CD4-positive, alpha-beta memory T cell (primary cell): ENCODE measurements around the gene TPX2. TPM values are rescaled to one million over a fixed set of nuclear protein-coding genes. Genes with fewer than 3 reads are reported as not detected.

Source experiments
- CTCF ChIA-PET: fragments of 350-600 bp; sonication (Branson Sonifier 250); formaldehyde crosslinking; loops from one replicate; lab custom pipeline; 2021; ENCODE audit warnings: inconsistent platforms; ENCODE audit not compliant: partially characterized antibody; lab: Charles Lee
- POLR2A ChIA-PET: fragments of 350-600 bp; sonication (Branson Sonifier 250); formaldehyde crosslinking; loops from one replicate; lab custom pipeline; 2021; ENCODE audit not compliant: partially characterized antibody; lab: Charles Lee
- DNase-seq, 5 donors: peaks; one replicate each; pipeline versions ENCODE4 v3.0.0 to v3.0.0-alpha.2; 2020 to 2022; ENCODE audit warnings: mixed read lengths in 1 of 5
- H3K27ac ChIP-seq: one replicate; pipeline ENCODE4 v1.7.0; 2013; ENCODE audit warnings: low read depth, low read length
- H3K27me3 ChIP-seq: 2 replicates; pipeline ENCODE4 v1.7.0; 2013; ENCODE audit warnings: mild to moderate bottlenecking, low read length, moderate library complexity; ENCODE audit not compliant: insufficient read depth
- H3K36me3 ChIP-seq: 2 replicates; pipeline ENCODE4 v1.7.0; 2013; ENCODE audit warnings: mild to moderate bottlenecking, low read length, moderate library complexity; ENCODE audit not compliant: insufficient read depth
- H3K4me1 ChIP-seq: 2 replicates; pipeline ENCODE4 v1.7.0; 2013; ENCODE audit warnings: mild to moderate bottlenecking, low read length, moderate library complexity; ENCODE audit not compliant: insufficient read depth
- H3K4me3 ChIP-seq, 2 donors: one replicate each; pipeline ENCODE4 v1.7.0; 2013; ENCODE audit warnings: low read length in 2 of 2, mild to moderate bottlenecking in 1 of 2
- H3K9me3 ChIP-seq, 2 donors: one replicate each; pipeline ENCODE4 v1.7.0; 2013; ENCODE audit warnings: low read length in 2 of 2, control low read depth in 1 of 2; ENCODE audit not compliant: control insufficient read depth in 1 of 2
- H3K27ac Mint-ChIP-seq, 7 donors: one replicate each; pipeline ENCODE4 v1.8.0; 2020 to 2021; ENCODE audit warnings: mixed read lengths in 7 of 7, mild to moderate bottlenecking in 6 of 7, inconsistent platforms in 3 of 7, moderate library complexity in 3 of 7
- H3K27me3 Mint-ChIP-seq, 2 donors: one replicate each; pipeline ENCODE4 v1.8.0; 2020 to 2021; ENCODE audit warnings: mixed read lengths in 2 of 2
- H3K36me3 Mint-ChIP-seq, 2 donors: one replicate each; pipeline ENCODE4 v1.8.0; 2020 to 2021; ENCODE audit warnings: mixed read lengths in 2 of 2, inconsistent platforms in 1 of 2, mild to moderate bottlenecking in 1 of 2
- H3K4me1 Mint-ChIP-seq, 4 donors: one replicate each; pipeline ENCODE4 v1.8.0; 2020 to 2021; ENCODE audit warnings: mixed read lengths in 4 of 4, mild to moderate bottlenecking in 1 of 4
- H3K4me3 Mint-ChIP-seq, 8 donors: one replicate each; pipeline ENCODE4 v1.8.0; 2020 to 2021; ENCODE audit warnings: mixed read lengths in 8 of 8, mild to moderate bottlenecking in 7 of 8, moderate library complexity in 6 of 8, inconsistent platforms in 3 of 8
- H3K9me3 Mint-ChIP-seq, 8 donors: one replicate each; pipeline ENCODE4 v1.8.0; 2020 to 2021; ENCODE audit warnings: mixed read lengths in 8 of 8, mild to moderate bottlenecking in 5 of 8, inconsistent platforms in 3 of 8, moderate library complexity in 1 of 8
- intact Hi-C: fragments of 100-400 bp; cut with micrococcal nuclease; formaldehyde crosslinking; loops from one replicate; pipeline ENCODE4 v1.15.1; 2023
- polyA plus RNA-seq, 2 donors: library from polyadenylated mRNA; unstranded; fragments of 300-500 nt; fragmentation: Illumina TruSeq; gene quantifications; one replicate each; pipeline ENCODE4 v1.2.3, GENCODE V29; 2021
- total RNA-seq, 2 experiments: library from RNA; stranded (reverse); gene quantifications; one replicate each; pipeline ENCODE4 v1.2.3, GENCODE V29; 2021

Gene TPX2
- total and polyA plus RNA-seq, 4 experiments from 2014 or later = 0.30 to 0.85 (median 0.60) TPM

- peaks cover 2 to 16% (median 11%) of the 10 kb centered on the region in 4 donors for H3K4me1 Mint-ChIP-seq
- ChIA-PET POLR2A (no interaction called here), CTCF (interaction anchor here (0.8 to 2.7 kb wide), 2 partner anchors 24 to 114 kb away, joined by 3 to 11 read pairs; no protein-coding TSS in a partner anchor)
- Histone ChIP-seq H3K9me3 (no peaks in the 10 kb centered on the region), H3K27me3 (no peaks in the 10 kb centered on the region), H3K4me3 (no peak overlapping the region), H3K27ac (no peak overlapping the region), H3K4me1 (peaks cover 12% of the 10 kb centered on the region), H3K36me3 (no peaks in the 10 kb centered on the region)
- H3K4me3 Mint-ChIP-seq = no peak overlapping the region
- no peaks in the 10 kb centered on the region for H3K27me3 Mint-ChIP-seq
- no peaks in the 10 kb centered on the region for H3K36me3 Mint-ChIP-seq
- H3K9me3 Mint-ChIP-seq = no peaks in the 10 kb centered on the region
- no peak overlapping the region for H3K27ac Mint-ChIP-seq
- no peak for DNase-seq
- intact Hi-C loops = no loop called here
These were observed 8.6 kb downstream of the TPX2 start for GRCh38 chr20:31747640-31748039.

- POLR2A ChIA-PET = no interaction called here
- Mint-ChIP-seq H3K4me3 (no peak overlapping the region), H3K4me1 (peaks cover 6 to 16% (median 11%) of the 10 kb centered on the region in 4 donors), H3K27ac (peak overlapping the region in 1 of 7 donors; percentile 57), H3K9me3 (no peaks in the 10 kb centered on the region), H3K36me3 (no peaks in the 10 kb centered on the region), H3K27me3 (no peaks in the 10 kb centered on the region)
- peaks cover 12% of the 10 kb centered on the region for H3K4me1 ChIP-seq
- no peak for DNase-seq
- no peaks in the 10 kb centered on the region for H3K9me3 ChIP-seq
- H3K27me3 ChIP-seq = no peaks in the 10 kb centered on the region
- intact Hi-C loops = no loop called here
- no peak overlapping the region for H3K4me3 ChIP-seq
- no peaks in the 10 kb centered on the region for H3K36me3 ChIP-seq
- H3K27ac ChIP-seq = no peak overlapping the region
- CTCF ChIA-PET = interaction anchor here (2.7 kb wide), 1 partner anchor 26 kb away, joined by 11 read pairs; no protein-coding TSS in a partner anchor
These were observed 10.1 kb downstream of the TPX2 start for GRCh38 chr20:31749223-31749622.

GRCh38 chr20:31751126-31751525 is 12.0 kb downstream of the TPX2 start:
- no peaks in the 10 kb centered on the region for H3K27me3 ChIP-seq
- no peak overlapping the region for H3K27ac ChIP-seq
- no peaks in the 10 kb centered on the region for H3K27me3 Mint-ChIP-seq
- no peak overlapping the region for H3K4me3 ChIP-seq
- H3K27ac Mint-ChIP-seq = no peak overlapping the region
- intact Hi-C loops = no loop called here
- no peaks in the 10 kb centered on the region for H3K9me3 Mint-ChIP-seq
- H3K4me1 Mint-ChIP-seq = peaks cover 4 to 16% (median 8%) of the 10 kb centered on the region in 4 donors
- ChIA-PET POLR2A (interaction anchor here (0.8 kb wide), 1 partner anchor 27 kb away, joined by 3 read pairs; no protein-coding TSS in a partner anchor), CTCF (interaction anchor here (1.0 kb wide), 1 partner anchor 28 kb away, joined by 3 read pairs; no protein-coding TSS in a partner anchor)
- H3K36me3 Mint-ChIP-seq = no peaks in the 10 kb centered on the region
- H3K9me3 ChIP-seq = no peaks in the 10 kb centered on the region
- H3K36me3 ChIP-seq = no peaks in the 10 kb centered on the region
- peaks cover 8% of the 10 kb centered on the region for H3K4me1 ChIP-seq
- DNase-seq = no peak
- peak overlapping the region in 1 of 8 donors; percentile 6 for H3K4me3 Mint-ChIP-seq

- peaks cover 0 to 2% (median 0%) of the 10 kb centered on the region in 8 donors for H3K9me3 Mint-ChIP-seq
- no peak overlapping the region for H3K27ac Mint-ChIP-seq
- no peaks in the 10 kb centered on the region for H3K27me3 Mint-ChIP-seq
- H3K4me1 ChIP-seq = no peaks in the 10 kb centered on the region
- intact Hi-C loops = no loop called here
- H3K36me3 ChIP-seq = no peaks in the 10 kb centered on the region
- H3K27ac ChIP-seq = no peak overlapping the region
- H3K4me3 ChIP-seq = no peak overlapping the region
- DNase-seq = no peak
- POLR2A ChIA-PET = no interaction called here
- no peak overlapping the region for H3K4me3 Mint-ChIP-seq
- peaks cover 0 to 10% (median 3%) of the 10 kb centered on the region in 4 donors for H3K4me1 Mint-ChIP-seq
- no peaks in the 10 kb centered on the region for H3K27me3 ChIP-seq
- CTCF ChIA-PET = no interaction called here
- H3K9me3 ChIP-seq = no peaks in the 10 kb centered on the region
- H3K36me3 Mint-ChIP-seq = no peaks in the 10 kb centered on the region
These were observed 18.2 kb downstream of the TPX2 start for GRCh38 chr20:31757254-31757653.

- Histone ChIP-seq H3K4me1 (no peaks in the 10 kb centered on the region), H3K27ac (no peak overlapping the region), H3K36me3 (no peaks in the 10 kb centered on the region), H3K4me3 (no peak overlapping the region), H3K27me3 (no peaks in the 10 kb centered on the region), H3K9me3 (no peaks in the 10 kb centered on the region)
- H3K27ac Mint-ChIP-seq = peak overlapping the region in 1 of 7 donors; percentile 49
- POLR2A ChIA-PET = no interaction called here
- peaks cover 0 to 2% (median 0%) of the 10 kb centered on the region in 8 donors for H3K9me3 Mint-ChIP-seq
- no peak for DNase-seq
- H3K4me3 Mint-ChIP-seq = no peak overlapping the region
- intact Hi-C loops = no loop called here
- H3K36me3 Mint-ChIP-seq = no peaks in the 10 kb centered on the region
- CTCF ChIA-PET = no interaction called here
- H3K4me1 Mint-ChIP-seq = peaks cover 0 to 6% (median 3%) of the 10 kb centered on the region in 4 donors
- no peaks in the 10 kb centered on the region for H3K27me3 Mint-ChIP-seq
These were observed 19.4 kb downstream of the TPX2 start for GRCh38 chr20:31758521-31758920.

GRCh38 chr20:31758991-31759390 is 19.9 kb downstream of the TPX2 start:
- Histone ChIP-seq H3K27ac (no peak overlapping the region), H3K4me1 (no peaks in the 10 kb centered on the region), H3K9me3 (no peaks in the 10 kb centered on the region), H3K27me3 (no peaks in the 10 kb centered on the region), H3K4me3 (no peak overlapping the region), H3K36me3 (no peaks in the 10 kb centered on the region)
- H3K36me3 Mint-ChIP-seq = no peaks in the 10 kb centered on the region
- no peak overlapping the region for H3K27ac Mint-ChIP-seq
- H3K27me3 Mint-ChIP-seq = no peaks in the 10 kb centered on the region
- ChIA-PET POLR2A (no interaction called here), CTCF (no interaction called here)
- H3K9me3 Mint-ChIP-seq = peaks cover 0 to 2% (median 0%) of the 10 kb centered on the region in 8 donors
- intact Hi-C loops = no loop called here
- peaks cover 0 to 6% (median 3%) of the 10 kb centered on the region in 4 donors for H3K4me1 Mint-ChIP-seq
- no peak overlapping the region for H3K4me3 Mint-ChIP-seq
- no peak for DNase-seq

- no peak for DNase-seq
- H3K4me3 ChIP-seq = no peak overlapping the region
- Mint-ChIP-seq H3K27ac (peak overlapping the region in 3 of 7 donors; percentile 20 to 49 (median 44)), H3K36me3 (no peaks in the 10 kb centered on the region), H3K9me3 (peaks cover 0 to 2% (median 0%) of the 10 kb centered on the region in 8 donors), H3K27me3 (no peaks in the 10 kb centered on the region), H3K4me3 (no peak overlapping the region), H3K4me1 (peaks cover 0 to 6% (median 3%) of the 10 kb centered on the region in 4 donors)
- intact Hi-C loops = no loop called here
- H3K4me1 ChIP-seq = no peaks in the 10 kb centered on the region
- no peaks in the 10 kb centered on the region for H3K27me3 ChIP-seq
- no peaks in the 10 kb centered on the region for H3K36me3 ChIP-seq
- no peak overlapping the region for H3K27ac ChIP-seq
- ChIA-PET CTCF (no interaction called here), POLR2A (no interaction called here)
- no peaks in the 10 kb centered on the region for H3K9me3 ChIP-seq
These were observed 20.9 kb downstream of the TPX2 start for GRCh38 chr20:31759836-31760518.
